Mononuclear cell (primary cell): ENCODE measurements around the gene HERPUD1. TPM values are rescaled to one million over a fixed set of nuclear protein-coding genes. Genes with fewer than 3 reads are reported as not detected.
"Not testable (repeated sequence)": the region's sequence is repeated elsewhere in the genome, so short reads cannot be mapped to it uniquely, and the experiment has no call there.

Source experiments
- H3K27me3 ChIP-seq: 2 replicates; pipeline ENCODE4 v1.6.0; 2011; ENCODE audit warnings: low read length, control low read depth; ENCODE audit not compliant: insufficient read depth
- H3K4me1 ChIP-seq: 2 replicates; pipeline ENCODE4 v1.5.1; 2011; ENCODE audit warnings: mild to moderate bottlenecking, low read length, control low read depth; ENCODE audit not compliant: insufficient read depth
- H3K4me3 ChIP-seq: 2 replicates; pipeline ENCODE4 v1.5.1; 2011; ENCODE audit warnings: mild to moderate bottlenecking, low read length, moderate library complexity
- H3K9me3 ChIP-seq: 2 replicates; pipeline ENCODE4 v1.5.1; 2011; ENCODE audit warnings: low read depth, mild to moderate bottlenecking, control low read depth, low read length
- total RNA-seq: library from RNA; depleted of rRNA; stranded (reverse); fragments of >200 nt; gene quantifications from one replicate; pipeline ENCODE4 v1.2.3, GENCODE V29; 2012

HERPUD1 gene
- 211 TPM for total RNA-seq

- Histone ChIP-seq H3K4me3 (peak within 1 kb of the TSS; percentile 100), H3K9me3 (no peaks in the 10 kb centered on the region), H3K4me1 (peaks cover 35% of the 10 kb centered on the region), H3K27me3 (no peaks in the 10 kb centered on the region)
These were observed at the start of gene HERPUD1 for GRCh38 chr16:56931892-56932720. Gene HERPUD1, plus strand, starts transcription at chr16:56932142. Its CDS starts 103 bp downstream, at chr16:56932245.

GRCh38 chr16:56883586-56883985, 48.4 kb upstream of the HERPUD1 start:
- H3K9me3 ChIP-seq: no peaks in the 10 kb centered on the region
- peaks cover under 1% of the 10 kb centered on the region for H3K4me1 ChIP-seq
- H3K27me3 ChIP-seq: no peaks in the 10 kb centered on the region
- H3K4me3 ChIP-seq: no peak overlapping the region

GRCh38 chr16:56884026-56884582, 47.8 kb upstream of the HERPUD1 start:
- H3K4me3 ChIP-seq: no peak overlapping the region
- peaks cover 5% of the 10 kb centered on the region for H3K4me1 ChIP-seq
- H3K27me3 ChIP-seq: no peaks in the 10 kb centered on the region
- no peaks in the 10 kb centered on the region for H3K9me3 ChIP-seq

GRCh38 chr16:56884929-56885328, 47.0 kb upstream of the HERPUD1 start:
- not testable (repeated sequence) for H3K9me3 ChIP-seq, H3K27me3 ChIP-seq, H3K4me3 ChIP-seq, H3K4me1 ChIP-seq

GRCh38 chr16:56885446-56886162, 46.3 kb upstream of the HERPUD1 start:
- no peaks in the 10 kb centered on the region for H3K9me3 ChIP-seq
- H3K27me3 ChIP-seq: no peaks in the 10 kb centered on the region
- no peak overlapping the region for H3K4me3 ChIP-seq
- peaks cover 7% of the 10 kb centered on the region for H3K4me1 ChIP-seq

GRCh38 chr16:56886296-56886695, 45.6 kb upstream of the HERPUD1 start:
- no peaks in the 10 kb centered on the region for H3K27me3 ChIP-seq
- no peaks in the 10 kb centered on the region for H3K9me3 ChIP-seq
- H3K4me3 ChIP-seq: no peak overlapping the region
- H3K4me1 ChIP-seq: peaks cover 7% of the 10 kb centered on the region

GRCh38 chr16:56886826-56887225, 45.1 kb upstream of the HERPUD1 start:
- Histone ChIP-seq H3K4me1 (peaks cover 7% of the 10 kb centered on the region), H3K27me3 (no peaks in the 10 kb centered on the region), H3K4me3 (no peak overlapping the region), H3K9me3 (no peaks in the 10 kb centered on the region)

- no peaks in the 10 kb centered on the region for H3K27me3 ChIP-seq
- no peak overlapping the region for H3K4me3 ChIP-seq
- H3K4me1 ChIP-seq: peaks cover 7% of the 10 kb centered on the region
- no peaks in the 10 kb centered on the region for H3K9me3 ChIP-seq
These were observed 43.1 kb upstream of the HERPUD1 start for GRCh38 chr16:56888806-56889205.

GRCh38 chr16:56889206-56889605, 42.7 kb upstream of the HERPUD1 start:
- Histone ChIP-seq H3K27me3 (no peaks in the 10 kb centered on the region), H3K9me3 (no peaks in the 10 kb centered on the region), H3K4me3 (no peak overlapping the region), H3K4me1 (peaks cover 7% of the 10 kb centered on the region)

GRCh38 chr16:56891685-56892084, 40.3 kb upstream of the HERPUD1 start:
- Histone ChIP-seq H3K4me3 (no peak overlapping the region), H3K27me3 (no peaks in the 10 kb centered on the region), H3K9me3 (no peaks in the 10 kb centered on the region), H3K4me1 (peaks cover 7% of the 10 kb centered on the region)

- Histone ChIP-seq H3K4me3 (no peak overlapping the region), H3K27me3 (no peaks in the 10 kb centered on the region), H3K9me3 (no peaks in the 10 kb centered on the region), H3K4me1 (peaks cover 7% of the 10 kb centered on the region)
These were observed 39.2 kb upstream of the HERPUD1 start for GRCh38 chr16:56892705-56893104.

GRCh38 chr16:56894331-56894917, 37.5 kb upstream of the HERPUD1 start:
- Histone ChIP-seq H3K4me3 (no peak overlapping the region), H3K9me3 (no peaks in the 10 kb centered on the region), H3K4me1 (peaks cover 5% of the 10 kb centered on the region), H3K27me3 (no peaks in the 10 kb centered on the region)

GRCh38 chr16:56895813-56896212, 36.1 kb upstream of the HERPUD1 start:
- H3K4me1 ChIP-seq: peaks cover 5% of the 10 kb centered on the region
- no peak overlapping the region for H3K4me3 ChIP-seq
- H3K27me3 ChIP-seq: no peaks in the 10 kb centered on the region
- no peaks in the 10 kb centered on the region for H3K9me3 ChIP-seq

GRCh38 chr16:56896244-56896643, 35.7 kb upstream of the HERPUD1 start:
- peaks cover 5% of the 10 kb centered on the region for H3K4me1 ChIP-seq
- H3K4me3 ChIP-seq: no peak overlapping the region
- no peaks in the 10 kb centered on the region for H3K9me3 ChIP-seq
- no peaks in the 10 kb centered on the region for H3K27me3 ChIP-seq
